Skeletal muscle tissue (tissue), 4 donors: ENCODE results near the gene RHPN2. TPM values are rescaled to one million over a fixed set of nuclear protein-coding genes. Genes with fewer than 3 reads are reported as not detected.
A peak's percentile ranks its signal among the peaks of the same experiment; 100 is the strongest.

Experiments used
- H3K27ac ChIP-seq: one replicate; pipeline ENCODE4 v1.7.0; 2013; ENCODE audit warnings: mild to moderate bottlenecking, low read depth, low read length, inconsistent platforms
- H3K27me3 ChIP-seq, 3 donors: one replicate each; pipeline ENCODE4 v1.7.0; 2013; ENCODE audit warnings: low read length in 3 of 3; ENCODE audit not compliant: control insufficient read depth in 3 of 3, insufficient read depth in 3 of 3
- H3K36me3 ChIP-seq, 3 donors: one replicate each; pipeline ENCODE4 v1.7.0; 2013; ENCODE audit warnings: low read length in 3 of 3; ENCODE audit not compliant: control insufficient read depth in 3 of 3, insufficient read depth in 3 of 3
- H3K4me1 ChIP-seq, 3 donors: one replicate each; pipeline ENCODE4 v1.7.0; 2013; ENCODE audit warnings: low read length in 3 of 3, mild to moderate bottlenecking in 3 of 3; ENCODE audit not compliant: control insufficient read depth in 3 of 3, insufficient read depth in 3 of 3
- H3K4me3 ChIP-seq, 3 donors: one replicate each; pipeline ENCODE4 v1.7.0; 2013; ENCODE audit warnings: low read length in 3 of 3
- H3K9ac ChIP-seq, 3 donors: one replicate each; pipeline ENCODE4 v1.7.0; 2013; ENCODE audit warnings: low read length in 3 of 3, mild to moderate bottlenecking in 3 of 3, moderate library complexity in 2 of 3, low read depth in 1 of 3
- H3K9me3 ChIP-seq, 3 donors: one replicate each; pipeline ENCODE4 v1.7.0; 2013; ENCODE audit warnings: low read length in 3 of 3; ENCODE audit not compliant: control insufficient read depth in 3 of 3
- total RNA-seq: library from RNA; depleted of rRNA; stranded (reverse); fragments of >200 nt; gene quantifications from one replicate; pipeline ENCODE4 v1.2.3, GENCODE V29; 2014
- donor health status: Osteomylitis.

The RHPN2 gene
- total RNA-seq, 1 donor from 2014 or later, result 0.52 TPM

DNA sequence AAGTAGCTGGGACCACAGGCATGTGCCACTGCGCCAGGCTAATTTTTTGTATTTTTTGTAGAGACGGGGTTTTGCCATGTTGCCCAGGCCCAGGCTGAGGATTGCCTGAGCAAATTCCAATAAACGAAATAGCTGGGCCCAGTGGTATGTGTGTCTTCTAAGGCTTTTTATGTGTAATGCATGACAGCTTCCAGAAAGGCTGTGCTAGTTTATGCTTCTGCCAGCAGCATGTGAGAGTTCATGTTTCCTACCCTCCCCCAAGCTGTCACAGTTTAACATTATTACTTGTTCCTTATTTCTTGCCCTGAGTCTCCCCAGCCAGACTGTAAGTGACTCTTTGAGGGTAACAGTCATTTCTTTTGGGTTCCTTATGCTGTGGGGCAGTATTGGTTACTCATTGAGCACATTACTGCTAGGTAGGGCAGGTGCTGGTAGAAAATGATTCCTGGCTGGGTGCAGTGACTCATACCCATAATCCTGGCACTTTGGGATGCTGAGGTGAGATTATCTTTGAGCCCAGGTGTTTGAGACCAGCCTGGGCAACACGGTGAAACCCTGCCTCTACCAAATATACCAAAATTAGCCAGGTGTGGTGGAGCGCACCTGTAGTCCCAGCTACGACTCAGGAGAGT, 29.9 kb upstream of the RHPN2 start:
- H3K4me3 ChIP-seq, result no peak overlapping the region
- peaks cover 4 to 9% (median 6%) of the 10 kb centered on the region in 3 donors for H3K4me1 ChIP-seq
- H3K36me3 ChIP-seq, result peaks cover 55 to 64% (median 59%) of the 10 kb centered on the region in 3 donors
- H3K27me3 ChIP-seq, result no peaks in the 10 kb centered on the region
- peak overlapping the region; percentile 28 for H3K27ac ChIP-seq
- H3K9ac ChIP-seq, result no peak overlapping the region
- H3K9me3 ChIP-seq, result no peaks in the 10 kb centered on the region

DNA sequence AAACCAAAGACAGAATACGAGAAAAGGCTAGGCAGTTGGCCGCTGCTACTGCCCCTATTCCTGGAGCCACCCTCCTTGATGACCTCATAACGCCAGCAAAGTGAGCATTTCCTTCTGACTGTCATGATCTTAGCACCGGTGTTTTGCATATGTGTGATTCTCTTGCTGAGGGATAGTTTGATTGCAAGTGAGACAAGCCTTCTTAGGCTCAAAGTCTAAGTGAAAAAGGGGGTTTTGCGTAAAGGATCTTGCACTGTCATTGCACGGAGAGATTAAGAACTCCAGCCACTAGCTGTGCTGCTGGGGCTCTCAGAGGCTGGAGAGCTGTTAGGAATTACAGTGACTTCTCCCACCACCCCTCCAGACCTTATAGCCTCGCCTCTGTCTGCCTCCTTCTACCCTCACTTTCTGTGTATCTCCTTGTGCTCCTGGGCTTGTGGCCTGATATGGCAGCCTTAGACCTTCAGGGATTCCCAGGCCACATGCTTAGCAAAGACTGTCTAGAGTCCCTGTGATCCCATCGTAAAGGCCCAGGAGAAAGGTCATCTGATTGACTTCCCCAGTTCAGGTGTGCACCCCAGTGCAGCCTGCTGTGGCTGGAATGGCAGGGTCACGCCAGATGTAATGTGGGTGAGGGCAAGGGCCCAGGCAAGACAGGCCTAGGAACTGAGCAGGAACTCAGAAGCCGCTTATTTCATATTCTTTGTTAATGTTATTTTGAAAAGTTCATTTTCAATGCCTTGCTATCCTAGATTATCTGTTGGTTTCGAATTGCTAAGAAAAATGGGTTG, 28.9 kb upstream of the RHPN2 start:
- Histone ChIP-seq H3K4me1 (peaks cover 4 to 9% (median 6%) of the 10 kb centered on the region in 3 donors), H3K9me3 (no peaks in the 10 kb centered on the region), H3K4me3 (no peak overlapping the region), H3K36me3 (peaks cover 59 to 65% (median 62%) of the 10 kb centered on the region in 3 donors), H3K27ac (no peak overlapping the region), H3K9ac (no peak overlapping the region), H3K27me3 (no peaks in the 10 kb centered on the region)

DNA sequence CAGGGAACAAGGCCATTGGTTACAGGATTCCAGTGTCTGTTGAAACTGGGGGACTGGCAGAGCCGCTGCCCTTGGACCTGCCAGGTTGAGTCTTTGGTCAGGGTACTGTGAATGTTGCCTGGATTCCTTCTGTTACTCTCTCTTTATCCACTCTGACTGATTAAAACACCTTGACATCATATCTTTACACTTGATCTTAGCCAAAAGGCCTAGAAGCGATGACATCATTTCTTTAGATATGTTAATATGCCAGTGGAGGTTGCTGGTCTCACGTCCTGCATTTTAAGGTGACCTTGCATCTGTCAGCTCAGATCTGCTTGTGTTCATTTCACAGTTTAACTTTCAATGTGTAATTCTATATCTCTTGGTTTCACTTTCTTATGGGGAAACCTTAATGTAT, 25.5 kb upstream of the RHPN2 start:
- Histone ChIP-seq H3K4me3 (no peak overlapping the region), H3K9ac (no peak overlapping the region), H3K36me3 (peaks cover 38 to 44% (median 44%) of the 10 kb centered on the region in 3 donors), H3K4me1 (peaks cover 4 to 17% (median 13%) of the 10 kb centered on the region in 3 donors), H3K27ac (no peak overlapping the region), H3K27me3 (no peaks in the 10 kb centered on the region), H3K9me3 (no peaks in the 10 kb centered on the region)

DNA sequence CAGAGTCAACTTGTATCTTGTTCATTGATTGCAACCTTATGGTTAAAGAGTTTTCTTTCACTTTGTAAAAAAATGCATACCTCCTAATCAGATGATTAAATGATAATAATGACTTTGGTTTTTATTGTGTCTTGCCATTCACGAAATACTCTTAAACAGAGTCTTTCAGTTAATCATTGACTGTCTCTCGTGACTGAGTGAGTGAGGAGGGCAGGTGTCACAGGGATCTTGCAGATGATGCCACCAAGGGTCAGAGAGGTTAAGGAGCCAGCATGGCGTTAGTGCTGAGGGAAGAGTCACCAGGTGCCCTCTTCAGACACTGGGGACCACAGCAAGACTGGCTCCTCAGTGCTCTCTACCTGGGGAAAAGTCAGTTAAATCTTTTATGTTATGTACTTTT, 24.3 kb upstream of the RHPN2 start:
- Histone ChIP-seq H3K27me3 (no peaks in the 10 kb centered on the region), H3K27ac (no peak overlapping the region), H3K4me1 (peaks cover 0 to 13% (median 13%) of the 10 kb centered on the region in 3 donors), H3K4me3 (no peak overlapping the region), H3K9ac (no peak overlapping the region), H3K36me3 (peaks cover 31 to 36% (median 33%) of the 10 kb centered on the region in 3 donors), H3K9me3 (no peaks in the 10 kb centered on the region)

DNA sequence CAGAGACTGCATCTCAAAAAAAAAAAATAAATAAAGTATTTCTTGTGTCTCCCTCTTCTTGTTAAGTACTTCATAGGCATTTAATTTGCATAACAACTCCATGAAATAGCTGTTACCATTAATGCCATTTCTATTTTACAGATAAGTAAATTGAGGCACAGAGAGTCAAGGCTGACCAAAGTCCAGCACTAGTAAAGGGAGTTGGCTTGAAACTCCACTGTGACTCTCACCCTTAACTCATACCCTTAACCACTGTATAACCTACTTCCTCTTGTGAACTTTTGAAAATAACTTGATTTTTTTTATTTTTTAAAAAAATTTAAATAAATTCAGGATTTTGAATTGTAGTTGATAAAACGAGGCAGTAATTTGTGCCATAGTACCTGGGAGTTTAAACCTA, 22.3 kb upstream of the RHPN2 start:
- Histone ChIP-seq H3K9ac (no peak overlapping the region), H3K36me3 (peaks cover 19 to 24% (median 19%) of the 10 kb centered on the region in 3 donors), H3K27ac (no peak overlapping the region), H3K4me1 (peaks cover 4 to 15% (median 12%) of the 10 kb centered on the region in 3 donors), H3K9me3 (no peaks in the 10 kb centered on the region), H3K27me3 (no peaks in the 10 kb centered on the region), H3K4me3 (no peak overlapping the region)

DNA sequence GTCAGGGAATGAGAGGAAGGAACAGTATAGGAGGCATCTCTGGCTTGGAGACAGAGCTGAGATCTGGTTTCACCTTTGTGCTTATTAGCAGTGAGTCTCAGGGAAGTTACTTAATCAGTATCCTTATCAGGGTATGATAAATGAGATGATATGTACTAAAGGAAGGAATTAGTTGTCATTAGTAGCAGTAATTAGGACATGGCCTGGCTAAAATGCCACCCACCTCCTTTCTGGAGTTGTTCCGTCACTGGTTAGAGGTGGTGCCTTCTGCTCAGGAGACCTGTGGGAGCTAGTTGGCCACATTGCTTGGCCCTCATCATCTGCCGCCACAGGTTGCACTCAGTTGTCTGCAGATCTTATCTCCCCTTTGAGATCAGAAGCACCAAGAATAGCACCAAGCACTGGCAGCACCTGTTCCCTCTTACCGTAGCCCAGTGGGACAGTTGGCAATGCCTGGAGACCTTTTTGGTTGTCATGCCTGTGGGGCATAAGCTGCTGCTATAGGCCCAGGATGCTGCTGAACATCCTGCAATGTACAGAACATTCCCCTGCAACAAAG, 21.0 kb upstream of the RHPN2 start:
- Histone ChIP-seq H3K27ac (no peak overlapping the region), H3K4me3 (no peak overlapping the region), H3K4me1 (peaks cover 10 to 24% (median 16%) of the 10 kb centered on the region in 3 donors), H3K27me3 (no peaks in the 10 kb centered on the region), H3K9me3 (no peaks in the 10 kb centered on the region), H3K9ac (peak overlapping the region in 1 of 3 donors; percentile 16), H3K36me3 (peaks cover 15 to 16% (median 16%) of the 10 kb centered on the region in 3 donors)

DNA sequence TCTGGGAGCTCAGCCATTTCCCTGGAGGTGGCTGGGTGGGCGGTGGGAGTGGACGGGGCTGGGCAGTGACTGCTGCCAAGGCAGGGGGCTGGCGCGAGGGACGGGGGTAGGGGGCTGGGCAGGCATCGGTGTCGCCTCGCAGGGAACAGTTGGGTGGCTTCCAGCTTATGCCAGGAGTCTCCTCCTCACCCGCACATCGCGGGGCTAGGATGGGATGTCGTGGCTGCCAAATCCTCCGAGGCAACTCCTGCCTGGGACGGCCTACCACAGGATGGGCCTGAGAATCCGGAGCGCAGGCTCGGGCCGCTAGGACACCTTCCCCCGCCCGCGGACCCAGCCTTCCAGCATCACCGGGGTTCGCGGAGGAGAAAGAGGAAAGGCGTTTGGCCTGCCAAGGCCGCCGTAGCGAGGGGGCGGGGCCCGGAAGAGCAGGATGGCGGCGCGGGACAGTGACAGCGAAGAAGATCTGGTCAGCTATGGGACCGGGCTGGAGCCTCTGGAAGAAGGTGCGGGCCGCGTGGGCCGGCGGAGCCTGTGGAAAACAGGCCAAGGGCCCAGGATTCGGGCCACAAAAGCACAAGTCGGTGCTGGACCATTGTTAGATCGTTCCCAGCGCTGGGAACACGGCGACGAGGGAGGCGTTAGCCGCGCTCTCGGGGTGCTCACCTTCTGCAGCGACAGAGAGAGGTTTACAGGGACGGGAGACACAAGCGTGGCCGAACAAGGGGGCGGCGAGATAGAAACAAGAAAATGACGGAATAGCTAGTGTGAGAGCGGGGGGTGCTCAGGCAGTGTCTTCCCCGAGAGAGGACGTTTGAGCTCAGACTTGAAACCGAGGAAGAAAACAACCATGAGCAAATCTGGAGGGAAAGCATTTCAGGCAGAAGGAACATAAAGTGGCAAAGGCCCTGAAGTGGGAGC, 16.3 kb upstream of the RHPN2 start, which contains the start of gene GPATCH1:
Gene GPATCH1, plus strand, starts transcription at position 421 of the 921 bp plus-strand sequence. Its CDS starts 13 bp downstream, at position 434.
- peak within 1 kb of the TSS; percentile 63 for H3K27ac ChIP-seq
- no peaks in the 10 kb centered on the region for H3K9me3 ChIP-seq

DNA sequence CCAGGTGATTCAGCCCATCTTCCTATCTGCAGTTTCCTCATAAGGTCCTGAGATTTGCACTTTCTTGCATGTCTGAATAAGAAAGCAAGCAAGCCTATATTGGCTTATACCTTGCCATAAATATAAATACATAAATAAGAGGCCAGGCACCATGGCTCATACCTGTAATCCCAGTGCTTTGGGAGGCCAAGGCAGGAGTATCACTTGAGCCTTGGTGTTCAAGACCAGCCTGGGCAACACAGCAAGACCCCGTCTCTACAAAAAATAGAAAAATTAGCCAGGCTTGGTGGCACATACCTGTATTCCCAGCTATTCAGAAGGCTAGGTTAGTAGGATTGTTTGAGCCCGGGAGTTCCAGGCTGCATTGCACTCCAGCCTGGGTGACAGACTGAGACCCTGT, 10.8 kb upstream of the RHPN2 start:
- no peaks in the 10 kb centered on the region for H3K4me1 ChIP-seq
- no peaks in the 10 kb centered on the region for H3K36me3 ChIP-seq
- H3K9me3 ChIP-seq, result no peaks in the 10 kb centered on the region
- H3K27me3 ChIP-seq, result no peaks in the 10 kb centered on the region
- no peak overlapping the region for H3K4me3 ChIP-seq
- H3K27ac ChIP-seq, result no peak overlapping the region
- H3K9ac ChIP-seq, result no peak overlapping the region

More for the DNA sequence above, 16.3 kb upstream of the RHPN2 start, which contains the start of gene GPATCH1:
- Histone ChIP-seq H3K4me3 (peak within 1 kb of the TSS; percentile 93 to 99 (median 99)), H3K9ac (peak within 1 kb of the TSS; percentile 90 to 98 (median 93)), H3K4me1 (peaks cover 10 to 24% (median 16%) of the 10 kb centered on the region in 3 donors), H3K27me3 (no peaks in the 10 kb centered on the region), H3K36me3 (peaks cover 0 to 3% (median 0%) of the 10 kb centered on the region in 3 donors)

DNA sequence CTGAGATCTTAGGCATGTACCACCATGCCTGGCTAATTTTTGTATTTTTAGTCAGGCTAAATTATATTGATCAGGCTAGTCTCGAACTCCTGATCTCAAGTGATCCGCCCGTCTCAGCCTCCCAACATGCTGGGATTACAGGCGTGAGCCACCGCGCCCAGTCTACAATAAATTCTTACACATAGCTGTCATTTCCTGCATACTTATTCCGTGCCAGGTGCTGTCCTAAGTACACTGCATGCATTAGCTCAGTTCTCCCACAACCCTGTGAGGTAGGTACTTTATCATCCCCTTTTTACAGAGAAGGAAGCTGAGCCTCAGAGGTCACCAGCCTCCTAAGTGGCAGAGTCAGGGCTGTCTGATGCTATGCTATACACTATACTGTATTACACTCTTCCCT, 7.2 kb upstream of the RHPN2 start:
- Histone ChIP-seq H3K4me1 (no peaks in the 10 kb centered on the region), H3K9me3 (no peaks in the 10 kb centered on the region), H3K36me3 (no peaks in the 10 kb centered on the region), H3K4me3 (no peak overlapping the region), H3K9ac (no peak overlapping the region), H3K27ac (no peak overlapping the region), H3K27me3 (no peaks in the 10 kb centered on the region)
